C4-2B (cell line): ENCODE data around the gene NSUN2.

Experiments
- ZFX ChIP-seq: fragments of 450-650 bp; IDR thresholded peaks from 2 replicates; pipeline ENCODE4 v1.6.1; 2017
- TF ChIP-seq, protein P1 (sequence below): fragments of 450-650 bp; conservative IDR thresholded peaks from 2 replicates; pipeline ENCODE4 v1.5.1; 2017; ENCODE audit warnings: mild to moderate bottlenecking

DNA sequence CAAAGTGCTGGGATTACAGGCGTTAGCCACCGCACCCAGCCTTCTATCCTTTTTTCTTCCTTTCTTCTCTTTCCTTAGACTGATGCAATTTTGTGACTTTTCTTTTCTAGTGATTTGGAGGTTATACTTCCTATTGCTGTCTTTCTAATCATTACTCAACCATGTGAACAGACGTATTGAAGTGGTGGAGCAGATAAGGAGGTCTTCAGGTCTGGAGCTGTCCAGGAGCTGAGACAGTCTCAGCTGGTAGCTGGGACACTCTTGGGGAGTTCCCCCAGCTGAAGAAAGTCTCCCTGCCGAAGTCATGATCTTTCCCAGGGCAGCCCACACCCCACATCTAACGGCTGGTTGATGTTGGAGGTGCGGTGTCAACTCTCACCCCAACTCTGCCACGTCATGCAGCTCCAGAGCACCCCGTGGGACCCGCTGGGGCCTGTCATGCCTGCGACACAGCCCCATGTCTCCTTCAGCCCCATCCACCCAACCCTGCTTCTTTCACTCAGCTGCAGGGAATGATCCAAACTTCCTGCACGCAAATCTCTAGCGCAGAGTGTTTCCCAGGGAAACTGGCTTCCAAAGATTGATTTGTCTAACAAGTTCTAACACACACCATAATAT lies 41.1 kb downstream of the NSUN2 start:
- TF ChIP-seq, protein P1, sequence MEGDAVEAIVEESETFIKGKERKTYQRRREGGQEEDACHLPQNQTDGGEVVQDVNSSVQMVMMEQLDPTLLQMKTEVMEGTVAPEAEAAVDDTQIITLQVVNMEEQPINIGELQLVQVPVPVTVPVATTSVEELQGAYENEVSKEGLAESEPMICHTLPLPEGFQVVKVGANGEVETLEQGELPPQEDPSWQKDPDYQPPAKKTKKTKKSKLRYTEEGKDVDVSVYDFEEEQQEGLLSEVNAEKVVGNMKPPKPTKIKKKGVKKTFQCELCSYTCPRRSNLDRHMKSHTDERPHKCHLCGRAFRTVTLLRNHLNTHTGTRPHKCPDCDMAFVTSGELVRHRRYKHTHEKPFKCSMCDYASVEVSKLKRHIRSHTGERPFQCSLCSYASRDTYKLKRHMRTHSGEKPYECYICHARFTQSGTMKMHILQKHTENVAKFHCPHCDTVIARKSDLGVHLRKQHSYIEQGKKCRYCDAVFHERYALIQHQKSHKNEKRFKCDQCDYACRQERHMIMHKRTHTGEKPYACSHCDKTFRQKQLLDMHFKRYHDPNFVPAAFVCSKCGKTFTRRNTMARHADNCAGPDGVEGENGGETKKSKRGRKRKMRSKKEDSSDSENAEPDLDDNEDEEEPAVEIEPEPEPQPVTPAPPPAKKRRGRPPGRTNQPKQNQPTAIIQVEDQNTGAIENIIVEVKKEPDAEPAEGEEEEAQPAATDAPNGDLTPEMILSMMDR = no peak
- TF ChIP-seq ZFX = no peak
